Ascending aorta (tissue), 2 donors: ENCODE results near the gene INTS15. TPM values are rescaled to one million over a fixed set of nuclear protein-coding genes. Genes with fewer than 3 reads are reported as not detected.
"Not testable (repeated sequence)": the region's sequence is repeated elsewhere in the genome, so short reads cannot be mapped to it uniquely, and the experiment has no call there.

Experiments used
- DNase-seq, 2 donors: peaks; one replicate each; pipeline ENCODE4 v3.0.0-alpha.2; 2019; ENCODE audit warnings: low spot score in 2 of 2
- H3K27ac ChIP-seq, 2 donors: fragments of 200-600 bp; sonication (generic); one replicate each; pipeline ENCODE4 v1.5.1; 2016 to 2017; ENCODE audit warnings: mild to moderate bottlenecking in 1 of 2
- H3K27me3 ChIP-seq: fragments of 200-600 bp; sonication (generic); one replicate; pipeline ENCODE4 v1.5.1; 2017
- H3K36me3 ChIP-seq, 2 donors: fragments of 200-600 bp; sonication (generic); one replicate each; pipeline ENCODE4 v1.5.1; 2016
- H3K4me1 ChIP-seq, 2 donors: fragments of 200-600 bp; sonication (generic); one replicate each; pipeline ENCODE4 v1.5.1; 2016 to 2017; ENCODE audit warnings: mild to moderate bottlenecking in 1 of 2
- H3K4me3 ChIP-seq, 2 donors: fragments of 200-600 bp; sonication (generic); one replicate each; pipeline ENCODE4 v1.5.1; 2016 to 2017; ENCODE audit warnings: mild to moderate bottlenecking in 1 of 2
- H3K9me3 ChIP-seq, 2 donors: fragments of 200-600 bp; sonication (generic); one replicate each; pipeline ENCODE4 v1.5.1; 2016
- intact Hi-C: fragments of 100-400 bp; cut with DNase I; formaldehyde crosslinking; loops from one replicate; pipeline ENCODE4 v1.15.1; 2023
- total RNA-seq: library from RNA; depleted of rRNA; stranded (reverse); fragments of >200 nt; gene quantifications from one replicate; pipeline ENCODE4 v1.1.0, GENCODE V29; 2016
- TF ChIP-seq, protein P1 (sequence below), 3 experiments: fragments of 200-600 bp in 2 of 3; fragments of 450-650 bp in 1 of 3; sonication (generic) in 2 of 3; IDR thresholded peaks; one replicate each; pipeline ENCODE4 v1.5.1; 2016 to 2019; ENCODE audit warnings: antibody characterized with exemption in 3 of 3, mild to moderate bottlenecking in 1 of 3, moderate library complexity in 1 of 3

INTS15 gene
- total RNA-seq, 1 donor from 2014 or later: 15.2 TPM

DNA sequence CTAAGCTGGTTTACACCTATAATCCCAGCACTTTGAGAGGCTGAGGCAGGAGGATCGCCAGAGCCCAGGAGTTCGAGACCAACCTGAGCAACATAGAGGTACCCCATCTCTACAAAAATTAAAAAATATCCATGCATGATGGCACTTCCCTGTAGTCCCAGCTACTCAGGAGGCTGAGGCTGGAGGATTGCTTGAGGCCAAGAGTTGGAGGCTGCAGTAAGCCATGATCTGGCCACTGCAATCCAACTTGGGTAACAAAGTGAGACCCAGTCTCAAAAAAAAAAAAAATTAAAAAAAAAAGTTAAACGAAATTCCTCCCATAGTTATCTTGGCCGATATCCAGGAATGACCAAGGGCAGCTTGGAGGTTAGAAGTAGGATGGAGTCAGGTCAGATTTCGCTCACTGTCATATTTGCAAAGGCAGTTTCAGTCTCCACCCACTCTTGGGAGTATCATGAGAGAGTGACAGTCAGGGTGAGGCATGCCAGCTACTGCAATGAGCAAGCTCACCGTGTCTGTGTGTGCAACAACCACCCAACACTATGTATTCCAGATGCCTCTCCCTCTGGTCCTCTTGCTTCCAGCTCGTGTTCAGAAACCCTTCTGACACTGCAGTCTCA, 18.6 kb upstream of the INTS15 start:
- TF ChIP-seq, protein P1, sequence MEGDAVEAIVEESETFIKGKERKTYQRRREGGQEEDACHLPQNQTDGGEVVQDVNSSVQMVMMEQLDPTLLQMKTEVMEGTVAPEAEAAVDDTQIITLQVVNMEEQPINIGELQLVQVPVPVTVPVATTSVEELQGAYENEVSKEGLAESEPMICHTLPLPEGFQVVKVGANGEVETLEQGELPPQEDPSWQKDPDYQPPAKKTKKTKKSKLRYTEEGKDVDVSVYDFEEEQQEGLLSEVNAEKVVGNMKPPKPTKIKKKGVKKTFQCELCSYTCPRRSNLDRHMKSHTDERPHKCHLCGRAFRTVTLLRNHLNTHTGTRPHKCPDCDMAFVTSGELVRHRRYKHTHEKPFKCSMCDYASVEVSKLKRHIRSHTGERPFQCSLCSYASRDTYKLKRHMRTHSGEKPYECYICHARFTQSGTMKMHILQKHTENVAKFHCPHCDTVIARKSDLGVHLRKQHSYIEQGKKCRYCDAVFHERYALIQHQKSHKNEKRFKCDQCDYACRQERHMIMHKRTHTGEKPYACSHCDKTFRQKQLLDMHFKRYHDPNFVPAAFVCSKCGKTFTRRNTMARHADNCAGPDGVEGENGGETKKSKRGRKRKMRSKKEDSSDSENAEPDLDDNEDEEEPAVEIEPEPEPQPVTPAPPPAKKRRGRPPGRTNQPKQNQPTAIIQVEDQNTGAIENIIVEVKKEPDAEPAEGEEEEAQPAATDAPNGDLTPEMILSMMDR (IDR thresholded peaks at IDR 0.05): no peak
- Histone ChIP-seq H3K4me1 (no peaks in the 10 kb centered on the region), H3K27me3 (no peaks in the 10 kb centered on the region), H3K27ac (no peak overlapping the region), H3K4me3 (no peak overlapping the region), H3K36me3 (no peaks in the 10 kb centered on the region), H3K9me3 (no peaks in the 10 kb centered on the region)
- DNase-seq: no peak
- intact Hi-C loops: no loop called here

DNA sequence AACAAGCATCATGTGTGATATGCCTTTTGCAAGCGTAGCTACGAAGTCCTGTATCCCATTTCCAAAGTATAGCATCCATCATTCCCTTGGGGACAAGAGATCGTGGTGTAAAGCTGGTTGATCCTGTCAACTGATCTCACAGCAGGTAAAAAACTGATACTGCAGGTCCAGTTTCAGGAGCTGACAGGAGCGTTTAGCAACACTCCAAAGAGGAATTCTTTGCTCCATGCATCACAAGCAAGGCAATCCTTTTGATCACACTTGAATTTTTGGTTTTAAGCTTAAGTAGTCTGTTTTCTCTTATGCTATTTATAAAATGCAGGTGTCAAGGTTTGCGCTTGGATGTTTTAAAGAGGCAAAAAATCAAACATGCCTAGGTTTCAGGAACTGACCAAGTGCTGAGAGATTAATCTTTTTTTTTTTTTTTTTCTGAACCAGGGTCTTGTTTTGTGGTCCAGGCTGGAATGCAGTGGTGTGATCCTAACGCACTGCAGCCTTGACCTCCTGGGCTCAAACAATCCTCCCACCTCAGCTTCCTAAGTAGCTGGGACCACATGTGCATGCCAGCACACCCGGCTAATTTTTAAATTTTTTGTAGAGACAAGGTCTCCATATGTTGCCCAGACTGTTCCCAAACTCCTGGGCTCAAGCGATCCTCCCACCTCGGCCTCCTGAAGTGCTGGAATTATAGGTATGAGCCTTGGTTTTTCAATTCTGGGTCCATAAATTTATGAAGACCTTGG, 14.4 kb upstream of the INTS15 start:
- H3K36me3 ChIP-seq: peaks cover 0 to 4% of the 10 kb centered on the region in 2 donors
- no peak overlapping the region for H3K27ac ChIP-seq
- TF ChIP-seq, protein P1 (IDR thresholded peaks at IDR 0.05): no peak
- H3K27me3 ChIP-seq: no peaks in the 10 kb centered on the region
- H3K4me1 ChIP-seq: peaks cover 0 to 7% of the 10 kb centered on the region in 2 donors
- no peaks in the 10 kb centered on the region for H3K9me3 ChIP-seq
- no peak overlapping the region for H3K4me3 ChIP-seq
- no peak for DNase-seq
- intact Hi-C loops: loop anchor here (5.0 kb wide), 1 partner anchor 132 kb away; the partner anchor contains the start of gene ZNF12

DNA sequence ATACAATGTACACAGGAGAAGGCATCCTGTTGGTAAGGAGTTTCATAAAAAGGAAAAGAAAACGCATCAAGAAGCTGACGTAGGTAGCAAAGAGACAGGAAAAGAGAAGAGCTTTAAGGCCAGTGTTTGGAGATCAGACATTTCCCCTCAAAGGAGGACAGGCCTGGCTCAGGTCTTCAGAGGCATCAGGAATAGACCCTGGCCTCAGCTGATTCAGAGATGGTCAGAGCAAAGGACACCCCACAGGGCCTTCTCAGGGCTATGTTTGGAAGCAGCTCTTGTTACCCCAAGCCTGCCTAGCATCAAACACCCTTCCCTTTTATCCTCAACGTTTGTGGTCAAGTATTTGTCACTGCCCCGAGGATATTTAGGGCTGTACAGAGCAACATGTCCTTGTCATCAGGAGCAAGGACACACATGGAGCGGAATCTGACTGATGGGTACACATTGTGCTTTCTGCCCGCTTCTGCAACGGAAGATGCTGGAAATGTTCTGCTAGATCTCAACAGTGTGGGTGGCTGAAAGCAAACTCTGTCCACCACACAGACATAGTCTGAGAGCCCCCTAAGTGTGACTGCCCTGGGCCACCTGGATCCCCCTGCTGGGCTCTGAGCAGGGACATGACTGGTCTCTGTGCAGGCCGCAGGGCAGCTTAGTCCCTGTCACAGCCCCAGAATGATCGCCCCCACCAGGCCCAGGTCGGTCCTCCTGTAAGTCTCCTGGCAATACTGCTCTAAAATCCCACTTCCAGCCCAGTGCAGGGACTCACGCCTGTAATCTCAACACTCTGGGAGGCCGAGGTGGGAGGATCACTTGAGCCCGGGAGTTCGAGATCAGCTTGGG, 13.6 kb upstream of the INTS15 start:
- TF ChIP-seq, protein P1 (IDR thresholded peaks at IDR 0.05): no peak
- H3K4me1 ChIP-seq: peaks cover 0 to 7% of the 10 kb centered on the region in 2 donors
- H3K4me3 ChIP-seq: peak overlapping the region in 1 of 2 donors; percentile 69
- DNase-seq: no peak
- no peaks in the 10 kb centered on the region for H3K9me3 ChIP-seq
- peak overlapping the region in 1 of 2 donors; percentile 94 for H3K27ac ChIP-seq
- H3K27me3 ChIP-seq: no peaks in the 10 kb centered on the region
- peaks cover 0 to 12% of the 10 kb centered on the region in 2 donors for H3K36me3 ChIP-seq
- intact Hi-C loops: loop anchor here (5.0 kb wide), 1 partner anchor 131 kb away; the partner anchor contains the start of gene ZNF12

DNA sequence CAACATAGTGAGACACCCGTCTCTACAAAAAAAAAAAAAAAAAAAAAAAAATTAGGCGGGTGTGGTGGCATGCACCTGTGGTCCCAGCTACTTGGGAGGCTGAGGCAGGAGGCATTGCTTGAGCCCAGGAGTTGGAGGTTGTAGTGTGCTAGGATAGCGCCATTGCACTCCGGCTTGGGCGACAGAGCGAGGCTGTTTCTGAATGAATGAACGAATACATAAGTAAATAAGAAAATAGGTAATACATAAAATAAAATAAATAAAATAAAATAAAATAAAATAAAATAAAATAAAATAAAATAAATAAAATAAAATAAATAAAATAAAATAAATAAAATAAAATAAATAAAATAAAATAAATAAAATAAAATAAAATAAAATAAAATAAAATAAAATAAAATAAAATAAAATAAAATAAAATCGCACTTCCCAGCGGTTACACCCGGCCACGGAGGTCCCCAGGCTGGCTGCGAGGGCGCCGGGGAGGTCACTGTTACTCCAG, 12.9 kb upstream of the INTS15 start:
- not testable (repeated sequence) for H3K27me3 ChIP-seq, H3K4me1 ChIP-seq, H3K9me3 ChIP-seq, DNase-seq
- Histone ChIP-seq H3K4me3 (peak overlapping the region; percentile 61 to 69), H3K27ac (peak overlapping the region; percentile 89 to 94), H3K36me3 (peaks cover 5 to 19% of the 10 kb centered on the region in 2 donors)
- intact Hi-C loops: loop anchor here (5.0 kb wide), 1 partner anchor 130 kb away; the partner anchor contains the start of gene ZNF12

DNA sequence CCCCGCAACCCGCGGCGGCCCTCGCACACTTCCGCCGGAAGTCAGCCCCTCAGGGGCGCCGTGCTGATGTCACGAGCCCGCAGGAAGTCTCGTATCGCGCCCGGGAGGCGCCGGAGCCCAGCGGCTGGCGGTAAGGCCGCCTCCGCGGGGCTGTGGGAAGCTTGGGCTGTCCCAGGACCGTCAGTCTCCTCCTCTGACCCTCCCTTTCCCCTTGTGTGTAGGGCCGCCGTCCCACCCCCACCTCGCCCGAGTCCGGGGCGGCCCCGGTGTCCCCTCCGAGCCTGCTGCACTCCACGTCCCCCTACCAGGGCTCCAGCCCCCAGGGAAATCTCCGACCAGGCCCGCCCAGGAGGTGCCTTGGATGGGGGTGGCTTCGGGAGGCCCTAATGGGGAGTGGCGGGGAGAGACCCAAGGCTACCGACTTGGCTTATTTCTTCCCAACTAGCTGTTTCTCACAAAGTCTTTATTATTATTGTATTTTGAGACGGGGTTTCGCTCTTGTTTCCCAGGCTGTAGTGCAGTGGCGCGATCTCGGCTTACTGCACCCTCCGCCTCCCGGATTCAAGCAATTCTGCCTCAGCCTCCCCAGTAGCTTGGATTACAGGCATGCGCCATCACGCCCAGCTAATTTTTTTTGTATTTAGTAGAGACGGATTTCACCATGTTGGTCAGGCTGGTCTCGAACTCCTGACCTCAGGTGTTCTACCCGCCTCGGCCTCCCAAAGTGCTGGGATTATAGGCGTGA, 12.3 kb upstream of the INTS15 start, which contains the start of gene ZDHHC4:
ZDHHC4 (plus strand) TSS at position 86 of the 745 bp plus-strand sequence. CDS start 3,108 bp downstream, outside the sequence.
- Histone ChIP-seq H3K4me1 (peaks cover 0 to 7% of the 10 kb centered on the region in 2 donors), H3K36me3 (peaks cover 11 to 25% of the 10 kb centered on the region in 2 donors), H3K4me3 (peak within 1 kb of the TSS; percentile 61 to 69), H3K27me3 (no peaks in the 10 kb centered on the region), H3K9me3 (no peaks in the 10 kb centered on the region), H3K27ac (peak within 1 kb of the TSS; percentile 89 to 94)
- DNase-seq: peak; percentile 32 to 92
- TF ChIP-seq, protein P1 (IDR thresholded peaks at IDR 0.05): no peak
- intact Hi-C loops: loop anchor here (5.0 kb wide), 1 partner anchor 130 kb away; the partner anchor contains the start of gene ZNF12
